ENCODE results near the gene SLC39A6.
"Not testable (repeated sequence)": the region's sequence is repeated elsewhere in the genome, so short reads cannot be mapped to it uniquely, and the experiment has no call there.

SLC39A6 gene

DNA sequence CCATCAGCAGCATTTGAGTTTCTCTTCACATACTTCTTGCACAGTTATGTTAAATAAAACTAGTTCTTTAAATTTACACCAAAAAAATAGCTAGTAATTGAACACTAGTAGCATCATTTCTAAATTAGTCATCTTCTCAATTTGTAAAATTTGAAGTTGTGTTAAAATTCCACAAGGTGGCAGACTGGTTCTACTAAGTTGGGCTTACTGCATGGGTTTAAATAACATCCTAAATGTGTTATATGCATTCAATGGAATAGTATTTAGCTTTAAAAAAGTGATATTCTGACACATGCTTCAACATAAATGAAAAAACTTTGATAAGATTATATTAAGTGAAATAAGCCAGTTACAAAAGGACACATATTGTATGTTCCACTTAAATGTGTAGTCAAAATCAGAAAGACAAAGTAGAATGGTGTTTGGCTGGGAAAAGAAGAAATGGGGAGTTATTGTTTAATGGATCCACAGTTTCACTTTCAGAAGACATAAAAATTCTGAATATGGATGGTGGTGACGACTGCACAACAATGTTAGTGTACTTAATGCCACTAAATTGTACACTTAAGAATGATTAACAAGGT, 33.1 kb downstream of the SLC39A6 start:
- no peak for DNase-seq

DNA sequence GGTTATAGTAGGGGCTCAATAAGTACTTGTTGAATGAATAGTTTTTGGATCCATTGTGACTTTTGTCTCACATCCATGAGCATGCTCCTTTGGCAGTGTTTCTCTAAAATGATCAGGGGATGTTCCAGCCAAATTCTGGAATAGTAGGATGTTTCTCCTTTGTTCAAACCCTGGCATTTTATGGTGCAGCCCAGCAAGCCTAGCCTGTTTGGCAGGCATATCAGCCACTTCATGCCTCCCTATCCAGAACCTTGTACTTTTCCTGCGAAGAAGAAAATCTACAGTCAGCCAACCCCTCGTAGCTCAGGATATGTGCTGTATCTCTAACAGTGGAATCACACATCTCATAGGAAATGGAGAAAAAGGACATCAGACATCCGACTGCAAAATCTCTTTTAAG, 34.7 kb downstream of the SLC39A6 start:
- DNase-seq, result no peak

DNA sequence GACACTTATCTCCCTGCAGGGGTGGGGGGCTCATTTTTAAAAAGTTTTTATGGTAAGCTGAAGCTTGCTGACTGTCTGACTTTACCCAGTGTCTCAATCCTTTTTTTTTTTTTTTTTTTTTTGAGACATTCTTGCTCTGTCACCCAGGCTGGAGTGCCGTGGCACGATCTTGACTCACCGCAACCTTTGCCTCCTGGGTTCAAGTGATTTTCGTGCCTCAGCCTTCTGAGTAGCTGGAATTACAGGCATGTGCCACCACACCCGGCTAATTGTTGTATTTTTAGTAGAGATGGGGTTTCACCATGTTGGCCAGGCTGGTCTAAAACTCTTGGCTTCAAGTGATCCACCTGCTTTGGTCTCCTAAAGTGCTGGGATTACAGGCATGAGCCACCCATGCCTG, 37.0 kb downstream of the SLC39A6 start:
- not testable (repeated sequence) for DNase-seq

DNA sequence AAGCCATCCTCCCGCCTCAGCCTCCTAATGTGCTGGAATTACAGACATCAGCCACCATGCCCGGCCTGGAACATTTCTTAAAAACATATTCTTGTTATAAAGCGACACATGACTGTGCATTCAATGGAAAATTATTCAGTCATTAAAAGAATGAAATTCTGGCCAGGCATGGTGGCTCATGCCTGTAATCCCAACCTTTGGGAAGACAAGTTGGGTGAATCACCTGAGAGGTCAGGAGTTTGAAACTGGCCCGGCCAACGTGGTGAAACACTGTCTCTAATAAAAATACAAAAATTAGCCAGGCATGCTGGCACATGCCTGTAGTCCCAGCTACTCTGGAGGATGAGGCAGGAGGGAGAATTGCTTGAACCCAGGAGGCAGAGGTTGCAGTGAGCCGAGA, 40.1 kb downstream of the SLC39A6 start:
- no peak for DNase-seq

DNA sequence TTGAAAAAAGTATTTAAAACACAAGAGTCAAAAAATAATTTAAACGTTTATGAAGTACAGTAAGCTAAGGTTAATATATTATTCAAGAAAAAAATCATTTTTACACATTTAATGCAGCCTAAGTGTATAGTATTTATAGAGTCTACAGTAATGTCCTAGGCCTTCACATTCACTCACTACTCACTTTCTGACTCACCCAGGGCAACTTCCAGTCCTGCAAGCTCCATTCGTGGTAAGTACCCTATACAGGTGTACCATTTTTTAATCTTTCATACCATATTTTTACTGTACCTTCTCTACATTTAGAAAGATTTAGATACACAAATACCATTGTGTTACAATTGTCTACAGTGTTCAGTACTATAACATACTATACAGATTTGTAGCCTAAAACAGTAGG, 40.9 kb downstream of the SLC39A6 start:
- DNase-seq, result no peak

DNA sequence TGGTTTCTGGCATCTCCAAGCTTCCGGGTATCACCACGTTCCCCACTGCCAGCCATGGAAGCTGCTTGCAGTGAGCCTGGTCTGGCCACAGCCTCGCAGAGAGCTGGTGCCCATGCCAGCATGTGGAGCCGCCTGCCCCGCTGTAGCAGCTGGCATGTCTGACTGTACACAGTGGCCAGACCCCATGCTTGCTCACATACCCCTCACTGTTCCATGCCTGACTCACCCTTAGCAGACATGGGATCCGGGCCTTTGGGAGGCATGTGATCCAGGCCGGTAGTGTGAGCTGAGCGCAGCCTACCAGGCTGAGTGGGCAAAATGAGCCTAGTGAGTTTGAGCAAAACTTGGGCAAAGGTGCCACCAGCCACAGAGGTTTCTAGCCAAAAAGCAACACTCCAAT, 43.0 kb downstream of the SLC39A6 start:
- no peak for DNase-seq

DNA sequence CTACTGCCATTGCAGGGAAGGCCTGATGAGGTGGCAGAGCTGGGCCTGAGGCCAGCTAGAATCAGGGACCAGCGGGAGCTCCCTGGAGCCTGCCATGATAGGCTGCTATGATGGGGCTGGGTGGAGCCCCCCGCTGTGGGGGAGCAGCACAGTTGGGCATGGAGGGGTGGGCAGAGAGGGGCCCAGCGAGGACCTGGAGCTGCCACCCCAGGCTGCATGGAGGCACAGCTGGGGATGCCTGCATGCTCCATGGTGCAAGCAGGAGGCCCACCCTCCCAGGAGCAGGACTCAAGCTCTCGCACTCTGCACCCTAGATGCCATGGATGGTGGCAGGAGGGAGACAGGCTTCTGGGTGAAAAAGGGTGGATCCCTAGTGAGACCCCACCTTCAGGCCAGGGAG, 43.9 kb downstream of the SLC39A6 start:
- DNase-seq, result no peak

DNA sequence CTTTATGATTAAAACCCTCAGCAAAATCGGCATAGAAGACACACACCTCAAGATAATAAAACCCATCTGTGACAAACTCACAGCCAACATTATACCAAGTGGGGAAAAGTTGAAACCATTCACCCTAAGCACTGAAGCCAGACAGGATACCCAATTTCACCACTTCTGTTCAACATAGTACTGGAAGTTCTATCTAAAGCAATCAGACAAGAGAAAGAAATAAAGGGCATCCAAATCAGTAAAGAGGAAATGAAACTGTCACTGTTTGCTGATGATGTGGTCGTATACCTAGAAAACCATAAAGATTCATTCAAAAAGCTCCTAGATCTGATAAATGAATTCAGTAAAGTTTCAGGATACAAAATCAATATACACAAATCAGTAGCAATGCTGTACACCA, 45.4 kb downstream of the SLC39A6 start:
- DNase-seq, result no peak

DNA sequence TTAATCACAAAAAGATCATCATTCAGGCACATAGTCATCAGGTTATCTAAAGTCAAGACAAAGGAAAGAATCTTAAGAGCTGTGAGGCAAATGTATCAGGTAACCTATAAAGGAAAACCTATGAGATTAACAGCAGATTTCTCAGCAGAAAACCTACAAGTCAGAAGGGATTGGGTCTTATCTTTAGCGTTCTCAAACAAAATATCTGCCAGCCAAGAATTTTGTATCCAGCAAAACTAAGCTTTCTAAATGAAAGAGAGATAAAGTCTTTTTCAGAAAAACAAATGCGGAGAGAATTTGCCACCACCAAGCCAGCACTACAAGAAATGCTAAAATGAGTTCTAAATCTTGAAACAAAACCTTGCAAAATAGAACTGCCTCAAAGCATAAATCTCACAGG, 48.0 kb downstream of the SLC39A6 start:
- DNase-seq, result not testable (repeated sequence)

DNA sequence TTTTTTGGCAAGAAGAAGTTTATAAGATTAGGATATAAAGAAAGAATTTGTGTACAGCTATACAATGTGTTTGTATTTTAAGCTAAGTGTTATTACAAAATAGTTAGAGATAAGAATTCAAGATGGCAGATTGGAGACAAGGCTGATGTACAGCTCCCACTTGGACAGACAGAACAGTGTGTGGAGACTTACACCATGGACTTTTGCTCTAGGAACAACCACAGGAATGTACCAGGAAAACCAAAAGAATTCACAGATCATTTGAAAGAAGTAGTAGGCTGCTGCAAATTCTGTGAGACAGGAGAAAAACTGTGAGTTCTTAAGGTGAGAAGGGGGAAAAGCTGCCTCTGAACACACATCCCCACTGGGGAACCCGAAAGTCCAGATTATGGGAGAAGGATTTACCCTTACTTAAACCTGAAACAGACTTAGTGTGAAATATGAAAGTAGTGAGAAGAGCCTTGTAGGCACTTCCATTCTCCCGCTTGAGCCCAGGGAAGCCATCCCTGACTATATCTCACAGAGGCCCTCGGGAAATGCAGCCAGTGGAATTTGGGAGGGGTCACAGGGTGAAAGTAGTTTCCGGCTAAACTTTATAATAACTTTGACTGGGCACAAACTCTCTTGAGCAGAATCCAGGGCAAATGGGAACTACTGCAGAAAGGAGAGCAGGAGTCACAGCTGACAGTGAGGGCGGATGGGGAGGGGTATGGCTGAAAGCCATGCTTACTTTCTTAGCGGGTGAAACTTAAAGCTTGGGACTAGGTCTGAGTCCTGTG, 50.2 kb downstream of the SLC39A6 start:
- DNase-seq, result no peak

DNA sequence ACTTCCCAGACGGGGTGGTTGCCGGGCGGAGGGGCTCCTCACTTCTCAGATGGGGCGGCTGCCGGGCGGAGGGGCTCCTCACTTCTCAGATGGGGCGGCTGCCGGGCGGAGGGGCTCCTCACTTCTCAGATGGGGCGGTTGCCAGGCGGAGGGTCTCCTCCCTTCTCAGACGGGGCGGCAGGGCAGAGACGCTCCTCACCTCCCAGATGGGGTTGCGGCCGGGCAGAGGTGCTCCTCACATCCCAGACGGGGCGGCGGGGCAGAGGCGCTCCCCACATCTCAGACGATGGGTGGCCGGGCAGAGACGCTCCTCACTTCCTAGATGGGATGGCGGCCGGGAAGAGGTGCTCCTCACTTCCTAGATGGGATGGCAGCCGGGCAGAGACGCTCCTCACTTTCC, 51.4 kb downstream of the SLC39A6 start:
- not testable (repeated sequence) for DNase-seq

DNA sequence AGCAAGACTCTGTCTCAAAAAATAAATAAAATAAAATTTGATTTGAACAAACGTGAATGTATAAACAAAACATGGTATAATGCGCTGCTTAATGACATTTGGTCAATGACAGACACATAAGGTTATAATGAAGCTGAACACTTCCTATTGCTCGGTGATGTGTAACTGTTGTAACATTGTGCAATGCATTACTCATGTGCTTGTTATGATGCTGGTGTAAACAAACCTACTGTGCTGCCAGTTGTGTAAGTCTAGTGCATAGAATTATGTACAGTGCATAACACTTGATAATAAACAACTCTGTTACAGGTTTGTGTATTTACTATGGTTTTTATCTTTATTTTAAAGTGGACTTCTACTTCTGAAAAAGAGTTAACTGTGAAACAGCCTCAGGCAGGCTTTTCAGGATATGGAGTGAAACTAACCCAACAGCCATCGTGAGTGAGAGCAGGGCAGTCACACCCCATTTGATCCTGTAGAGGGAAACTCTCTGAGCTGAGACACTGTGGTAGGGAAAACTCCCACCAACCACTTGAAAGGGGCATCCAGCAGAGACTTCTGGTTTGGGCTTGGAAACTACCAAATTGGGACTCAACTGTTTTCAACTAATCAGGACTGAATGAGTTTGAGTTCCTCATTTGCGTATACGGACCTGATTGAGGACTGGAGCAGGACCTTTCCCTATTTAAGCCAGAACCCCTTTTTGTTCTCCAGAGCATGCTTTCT, 53.1 kb downstream of the SLC39A6 start:
- DNase-seq, result no peak

DNA sequence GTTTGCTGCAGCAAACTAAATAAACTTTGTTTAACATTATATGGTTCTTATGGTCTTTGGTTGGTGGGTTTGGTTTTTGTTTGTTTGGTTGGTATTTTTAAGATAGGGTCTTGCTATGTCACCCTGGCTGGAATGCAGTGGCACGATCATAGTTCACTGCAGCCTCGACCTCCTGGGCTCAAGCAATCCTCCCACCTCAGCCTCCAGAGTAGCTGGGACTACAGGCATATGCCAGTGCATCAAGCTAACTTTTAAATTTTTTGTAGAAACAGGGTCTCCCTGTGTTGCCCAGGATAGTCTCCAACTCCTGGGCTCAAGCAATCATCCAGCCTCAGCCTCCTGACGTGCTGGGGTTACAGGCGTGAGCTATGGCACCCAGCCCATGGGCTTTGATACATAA, 54.7 kb downstream of the SLC39A6 start:
- DNase-seq, result no peak

DNA sequence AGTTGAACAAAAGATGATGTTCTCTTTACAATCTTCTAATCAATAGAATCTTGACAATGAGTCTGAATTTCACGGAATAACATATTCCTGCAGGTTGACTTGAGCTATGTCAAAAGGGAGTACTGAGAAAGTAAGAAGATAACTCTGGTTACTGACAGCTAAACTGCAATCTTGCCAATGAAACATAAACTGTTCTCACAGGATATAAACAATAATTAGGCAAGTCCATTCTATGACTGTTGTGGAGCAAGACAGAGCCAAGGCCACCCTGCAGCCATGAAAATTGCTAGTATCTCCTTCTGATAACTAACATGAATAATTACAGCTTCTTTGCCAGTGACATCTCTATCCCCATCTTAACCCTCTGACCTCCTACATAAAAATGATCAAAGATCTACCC, 55.5 kb downstream of the SLC39A6 start:
- no peak for DNase-seq

DNA sequence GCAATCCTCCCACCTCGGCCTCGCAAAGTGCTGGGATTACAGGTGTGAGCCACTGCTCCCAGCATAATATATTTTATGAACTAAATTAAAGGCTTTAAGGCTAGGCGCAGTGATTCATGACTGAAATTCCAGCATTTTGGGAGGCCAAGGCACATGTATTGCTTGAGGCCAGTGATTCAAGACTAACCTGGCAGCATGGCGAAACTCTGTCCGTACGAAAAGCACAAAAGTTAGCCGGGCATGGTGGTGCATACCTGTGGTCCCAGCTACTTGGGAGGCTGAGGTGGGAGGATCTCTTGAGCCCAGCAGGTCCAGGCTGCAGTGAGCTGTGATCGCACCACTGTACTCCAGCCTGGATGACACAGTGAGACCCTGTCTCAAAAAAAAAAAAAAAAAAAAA, 56.7 kb downstream of the SLC39A6 start:
- DNase-seq, result not testable (repeated sequence)

DNA sequence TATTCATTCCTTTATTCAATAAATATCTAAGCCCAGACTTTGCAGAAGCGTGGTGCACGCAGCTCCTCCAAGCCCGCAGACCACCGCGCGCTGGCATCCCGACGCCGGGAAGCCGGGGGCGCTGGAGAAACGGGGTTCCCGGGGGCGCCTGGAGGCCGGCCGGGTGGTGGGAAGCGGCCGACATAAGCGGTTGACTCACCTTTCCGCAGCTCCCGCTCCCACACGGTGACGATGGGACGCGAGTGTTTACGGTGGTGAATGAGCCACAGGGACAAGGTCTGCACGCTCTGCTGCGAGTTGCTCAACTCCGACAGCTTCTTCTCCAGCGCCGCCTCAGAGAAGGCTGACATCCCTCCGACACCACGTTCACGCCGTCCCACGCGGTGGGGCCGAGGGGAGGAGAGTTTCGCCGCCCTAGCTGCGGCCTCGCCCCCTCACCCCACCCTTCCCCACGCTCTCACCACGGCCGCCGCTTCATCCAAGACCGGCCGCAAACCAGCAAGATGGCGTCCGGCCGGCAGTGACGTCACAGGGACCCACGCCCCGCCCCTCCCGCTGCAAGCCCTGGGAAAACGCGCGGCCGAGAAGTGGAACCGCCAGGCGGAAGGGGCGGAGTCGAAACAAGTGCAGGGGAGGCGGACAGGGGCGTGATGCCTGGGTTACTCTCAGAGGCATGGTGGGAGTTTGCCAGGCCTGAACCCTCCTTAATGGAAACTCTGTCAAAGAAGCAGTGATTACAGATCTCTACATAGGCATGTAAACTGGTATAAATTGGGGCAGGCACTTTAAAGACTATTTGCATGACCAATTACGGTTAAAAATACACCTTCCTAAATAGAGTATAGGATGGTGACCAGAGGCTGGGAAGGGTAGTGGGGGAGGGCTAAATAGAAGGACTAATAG, 61.8 kb downstream of the SLC39A6 start, which contains the start of gene RPRD1A:
Gene RPRD1A (minus strand): TSS at position 505 of the 903 bp plus-strand sequence. CDS start 155 bp downstream, at position 350.
- DNase-seq, result peak; percentile 98

DNA sequence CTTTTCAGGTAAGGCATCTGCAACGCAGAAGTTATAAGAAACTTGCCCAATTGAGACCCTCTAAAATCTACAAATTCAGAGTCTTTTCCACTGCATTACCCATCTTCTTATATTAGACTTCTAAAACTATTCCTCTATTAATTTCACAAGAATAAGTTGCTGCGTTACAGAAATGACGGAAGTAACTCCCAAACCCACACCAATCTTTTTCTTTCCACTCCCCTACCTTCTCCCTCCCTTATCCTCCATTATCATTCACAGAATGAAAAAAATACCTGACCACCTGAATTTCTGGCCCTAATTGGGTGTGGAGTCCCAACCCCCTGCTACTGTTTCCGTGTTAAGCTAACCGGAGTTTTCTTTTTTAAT, 62.5 kb downstream of the SLC39A6 start:
- DNase-seq, result no peak

DNA sequence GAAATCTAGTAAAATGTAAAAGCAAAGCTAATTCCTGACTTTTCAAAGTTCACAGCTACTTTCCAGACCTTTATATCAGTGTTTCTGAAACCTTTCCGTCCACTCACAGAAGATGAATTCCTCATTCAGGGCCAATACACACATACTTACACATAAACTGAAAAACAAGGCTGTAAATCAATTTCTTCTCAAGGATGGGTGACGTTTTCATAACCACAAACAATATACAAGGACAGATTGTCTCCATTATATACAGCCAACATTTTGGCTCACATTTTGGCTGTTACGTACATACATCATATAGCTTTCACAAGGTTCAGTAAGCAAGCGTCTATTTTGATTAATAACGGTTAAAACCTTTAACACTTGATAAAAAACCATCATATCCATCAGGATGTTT, 63.1 kb downstream of the SLC39A6 start:
- no peak for DNase-seq

DNA sequence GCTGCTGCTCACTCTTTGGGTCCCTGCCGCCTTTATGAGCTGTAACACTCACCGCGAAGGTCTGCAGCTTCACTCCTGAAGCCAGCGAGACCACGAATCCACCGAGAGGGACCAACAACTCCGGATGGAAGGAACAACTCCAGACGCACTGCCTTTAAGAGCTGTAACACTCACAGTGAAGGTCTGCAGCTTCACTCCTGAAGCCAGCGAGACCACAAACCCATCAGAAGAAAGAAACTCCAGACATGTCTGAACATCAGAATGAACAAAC, 64.4 kb downstream of the SLC39A6 start:
- DNase-seq, result not testable (repeated sequence)

DNA sequence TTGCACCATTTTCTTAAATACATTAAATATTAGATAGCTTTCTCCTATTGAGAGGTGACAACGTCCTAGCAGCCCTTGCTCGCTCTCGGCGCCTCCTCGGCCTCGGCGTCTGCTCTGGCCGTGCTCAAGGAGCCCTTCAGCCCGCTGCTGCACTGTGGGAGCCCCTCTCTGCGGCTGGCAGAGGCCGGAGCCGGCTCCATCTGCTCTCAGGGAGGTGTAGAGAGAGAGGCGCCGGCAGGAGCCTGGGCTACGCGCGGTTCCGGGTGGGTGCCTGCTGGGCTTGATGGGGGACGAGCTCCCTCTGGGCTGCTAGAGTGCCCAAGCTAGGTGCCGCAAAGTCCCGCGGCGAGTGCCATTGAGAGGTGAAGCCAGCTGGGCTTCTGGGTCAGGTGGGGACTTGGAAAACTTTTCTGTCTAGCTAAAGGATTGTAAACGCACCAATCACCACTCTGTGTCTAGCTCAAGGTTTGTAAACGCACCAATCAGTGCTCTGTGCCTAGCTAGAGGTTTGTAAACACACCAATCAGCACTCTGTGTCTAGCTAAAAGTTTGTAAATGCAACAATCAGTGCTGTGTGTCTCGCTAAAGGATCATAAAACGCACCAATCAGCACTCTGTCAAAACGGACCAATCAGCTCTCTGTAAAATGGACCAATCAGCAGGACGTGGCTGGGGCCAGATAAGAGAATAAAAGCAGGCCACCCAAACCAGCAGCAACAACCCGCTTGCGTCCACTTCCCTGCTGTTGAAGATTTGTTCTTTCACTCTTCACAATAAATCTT, 64.9 kb downstream of the SLC39A6 start:
- no peak for DNase-seq

DNA sequence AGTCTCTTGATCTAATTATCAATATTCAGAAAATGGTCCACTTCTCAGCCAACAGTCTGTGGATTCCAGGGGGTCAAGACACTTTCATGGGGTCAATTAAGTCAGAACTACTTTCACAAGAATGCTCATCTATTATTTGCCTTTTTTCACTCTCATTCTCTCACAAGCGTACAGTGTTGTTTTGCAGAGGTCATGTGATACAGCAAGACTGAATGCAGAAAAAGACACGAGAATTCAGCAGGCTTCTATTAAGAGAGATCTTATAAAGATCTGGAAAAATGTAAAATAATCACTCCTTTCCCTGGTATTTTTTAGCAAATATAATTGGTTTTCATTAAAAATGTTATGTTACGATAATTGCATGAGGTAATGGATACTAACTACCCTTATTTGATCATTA, 70.5 kb downstream of the SLC39A6 start:
- DNase-seq, result no peak
